GM18951 (cell line): ENCODE data around the gene HSPA4.

ENCODE experiments used
- POLR2A ChIP-seq: IDR thresholded peaks from 4 replicates; pipeline ENCODE4 v1.6.1; 2011; ENCODE audit warnings: mild to moderate bottlenecking; ENCODE audit not compliant: insufficient read length, insufficient read depth; ENCODE audit errors: extremely low read depth
- in situ Hi-C: fragments of 300-500 bp; cut with MboI; formaldehyde crosslinking; loops from one replicate; pipeline ENCODE4 v1.12.0; 2022; ENCODE audit warnings: low sequenced_read_pairs, mixed read lengths, inconsistent platforms; ENCODE audit not compliant: unreplicated experiment

Gene HSPA4

DNA sequence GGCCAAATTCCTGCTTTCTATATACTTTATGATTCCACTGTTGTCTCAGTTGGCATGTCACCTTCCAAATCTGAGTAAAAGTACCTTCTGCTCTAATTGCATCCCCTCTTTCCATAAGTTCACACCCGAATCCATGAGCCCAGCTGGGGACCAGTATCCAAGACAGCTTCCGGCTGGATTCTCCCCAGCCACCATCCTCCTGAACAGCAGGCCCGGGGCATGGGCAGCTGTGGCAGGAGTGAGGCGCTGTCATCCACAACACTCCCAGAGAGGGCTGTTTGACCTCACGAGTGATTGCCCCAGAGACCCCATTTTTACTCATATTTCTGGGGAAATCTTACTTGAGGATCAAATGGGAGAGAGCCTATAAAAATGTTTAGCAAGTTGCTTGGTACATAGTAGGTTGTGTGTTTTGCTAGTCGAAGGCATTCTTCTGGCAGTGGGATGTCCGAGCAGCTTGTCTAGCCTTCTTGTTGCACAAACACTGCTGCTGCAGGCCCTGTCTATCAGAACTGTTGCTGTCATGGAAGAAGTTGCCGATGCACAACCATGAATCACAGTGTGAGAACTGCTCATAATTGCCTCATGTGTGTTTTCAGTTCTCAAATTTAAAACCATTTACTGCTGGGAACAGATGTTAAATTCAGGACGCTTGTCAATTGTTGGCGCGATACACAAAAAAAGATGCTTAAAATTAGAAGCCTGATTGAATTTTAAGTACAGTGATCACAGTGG, 93.8 kb downstream of the HSPA4 start:
- no peak for TF ChIP-seq POLR2A
- in situ Hi-C loops = no loop called here

DNA sequence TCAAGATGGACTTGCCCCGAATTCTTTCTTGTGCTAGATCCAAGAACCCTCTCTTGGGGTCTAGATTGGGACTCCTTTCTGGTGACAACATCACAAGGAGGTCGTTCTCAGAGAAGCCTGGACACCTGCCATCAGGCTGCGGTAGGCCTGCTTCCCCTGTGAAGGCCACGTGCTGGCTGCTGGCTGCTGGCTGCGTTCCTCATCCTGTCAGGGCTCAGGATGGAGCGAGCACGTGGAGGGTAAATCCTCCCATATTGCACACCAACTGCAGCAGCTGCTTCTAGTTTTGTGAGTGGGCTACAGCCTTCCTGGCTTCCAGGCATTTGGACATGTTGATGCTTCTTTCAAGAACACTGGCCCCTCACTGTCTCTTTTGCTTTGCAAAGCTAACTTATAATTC, 95.6 kb downstream of the HSPA4 start:
- in situ Hi-C loops = no loop called here
- no peak for TF ChIP-seq POLR2A

DNA sequence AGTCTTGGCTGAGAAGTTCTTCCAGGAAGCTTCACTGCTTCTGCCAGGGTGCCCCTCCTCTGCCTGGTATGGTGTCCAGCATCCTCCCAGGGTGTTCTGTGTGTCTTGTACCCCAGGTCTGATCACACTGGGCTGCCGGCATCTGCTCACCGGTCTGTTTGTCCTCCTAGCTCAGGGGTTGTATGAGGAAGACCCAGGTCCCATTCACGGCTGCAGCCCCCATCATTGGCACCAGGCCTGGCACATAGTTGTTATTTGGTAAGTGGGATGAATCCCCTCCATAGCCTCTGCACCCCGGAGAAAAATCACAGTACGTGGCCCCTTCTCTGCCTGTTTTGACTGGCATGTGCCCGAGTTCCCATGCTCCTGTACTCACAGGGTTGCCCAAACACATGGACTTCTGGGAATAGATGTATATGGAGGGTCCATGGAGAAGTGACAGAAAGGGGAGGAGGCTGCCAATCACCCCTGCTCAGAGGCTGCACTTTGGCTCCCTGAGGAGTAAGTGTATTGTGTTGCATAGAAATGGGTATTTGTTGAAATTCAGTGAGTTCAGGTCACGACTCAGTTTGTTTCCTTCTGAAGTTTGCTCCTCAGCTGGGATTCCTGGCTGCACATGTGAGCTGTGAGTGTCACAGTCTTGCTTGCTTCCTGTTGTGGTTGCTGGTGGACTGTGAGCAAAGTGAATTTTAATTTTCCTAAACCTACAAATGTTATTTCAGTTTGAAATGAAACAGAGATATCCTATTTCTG, 96.2 kb downstream of the HSPA4 start:
- in situ Hi-C loops = no loop called here
- TF ChIP-seq POLR2A = no peak

DNA sequence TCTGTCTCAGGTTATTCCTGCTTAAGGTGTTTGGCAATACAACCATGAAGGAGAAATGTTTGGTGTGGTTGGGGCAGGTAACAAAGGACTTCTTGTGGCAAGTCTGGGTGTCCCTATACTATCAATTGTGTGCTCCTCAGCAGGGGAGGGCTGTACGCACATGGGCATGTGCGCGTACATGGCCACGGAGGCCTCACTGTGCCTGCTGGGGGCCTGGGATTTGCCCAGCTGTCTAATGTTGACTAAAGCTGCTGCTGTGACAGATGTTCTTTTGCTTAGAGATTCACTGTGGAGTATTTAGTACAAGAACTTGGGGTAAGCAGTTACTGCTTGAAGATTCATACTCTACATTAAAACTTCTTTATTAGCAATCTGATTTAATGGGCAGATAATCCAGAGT, 97.5 kb downstream of the HSPA4 start:
- TF ChIP-seq POLR2A = no peak
- in situ Hi-C loops = no loop called here

DNA sequence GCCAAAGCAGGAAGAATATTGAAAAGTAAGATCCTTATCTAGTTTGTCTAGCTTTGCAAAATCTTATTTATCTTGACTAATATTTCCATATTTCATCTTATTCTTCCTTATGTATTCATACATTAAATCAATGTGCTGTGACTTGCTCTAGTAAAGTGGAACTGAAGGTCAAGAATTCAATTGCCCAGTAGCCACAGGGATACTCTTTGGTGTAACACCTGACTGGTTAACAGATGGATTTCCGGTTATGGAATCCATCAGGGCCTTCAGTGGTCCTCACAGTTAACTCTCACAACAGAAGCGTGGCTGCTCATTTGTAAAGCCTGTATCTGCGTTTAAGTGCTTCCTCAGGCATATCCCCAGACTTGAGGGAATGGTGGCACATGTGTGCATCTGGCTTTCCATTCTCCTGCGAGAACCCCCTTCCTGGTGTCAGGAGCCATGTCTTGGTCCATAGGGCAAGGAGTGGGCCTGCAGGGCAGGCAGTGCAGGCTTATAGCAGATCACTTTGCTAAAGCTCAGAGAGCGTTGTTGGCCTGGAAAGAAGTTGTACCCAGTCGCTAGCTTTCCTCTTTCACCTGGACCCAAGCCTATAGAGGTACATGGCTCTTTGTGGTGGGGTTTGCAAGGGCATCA, 99.2 kb downstream of the HSPA4 start:
- TF ChIP-seq POLR2A = no peak
- in situ Hi-C loops = no loop called here

DNA sequence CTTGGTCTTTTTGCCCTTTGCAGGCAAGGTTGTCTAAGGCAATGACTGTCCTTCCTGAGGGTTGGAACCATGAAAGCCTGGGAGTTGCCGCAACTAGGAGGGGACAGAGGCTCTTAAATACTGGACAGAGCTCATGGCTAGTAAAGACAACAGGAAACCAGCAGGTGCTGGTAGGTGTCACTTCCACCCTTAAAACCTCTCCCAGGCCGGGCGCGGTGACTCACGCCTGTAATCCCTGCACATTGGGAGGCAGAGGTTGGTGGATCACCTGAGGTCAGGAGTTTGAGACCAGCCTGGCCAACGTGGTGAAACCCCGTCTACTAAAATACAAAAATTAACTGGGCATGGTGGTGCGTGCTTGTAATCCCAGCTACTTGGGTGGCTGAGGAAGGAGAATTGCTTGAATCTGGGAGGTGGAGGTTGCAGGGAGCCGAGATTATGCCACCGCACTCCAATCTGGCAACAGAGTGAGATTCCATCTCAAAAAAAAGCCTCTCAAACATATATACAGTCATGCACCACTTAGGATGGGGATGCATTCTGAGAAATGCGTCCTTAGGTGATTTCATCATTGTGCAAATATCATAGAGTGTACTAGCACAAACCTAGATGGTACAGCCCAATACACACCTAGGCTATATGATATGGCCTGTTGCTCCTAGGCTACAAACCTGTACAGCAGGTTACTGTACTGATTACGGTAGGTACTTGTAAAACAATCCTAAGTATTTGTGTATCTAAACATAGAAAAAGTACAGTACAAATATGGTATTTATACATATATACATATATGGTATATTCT, 102.7 kb downstream of the HSPA4 start:
- no peak for TF ChIP-seq POLR2A
- in situ Hi-C loops = no loop called here

DNA sequence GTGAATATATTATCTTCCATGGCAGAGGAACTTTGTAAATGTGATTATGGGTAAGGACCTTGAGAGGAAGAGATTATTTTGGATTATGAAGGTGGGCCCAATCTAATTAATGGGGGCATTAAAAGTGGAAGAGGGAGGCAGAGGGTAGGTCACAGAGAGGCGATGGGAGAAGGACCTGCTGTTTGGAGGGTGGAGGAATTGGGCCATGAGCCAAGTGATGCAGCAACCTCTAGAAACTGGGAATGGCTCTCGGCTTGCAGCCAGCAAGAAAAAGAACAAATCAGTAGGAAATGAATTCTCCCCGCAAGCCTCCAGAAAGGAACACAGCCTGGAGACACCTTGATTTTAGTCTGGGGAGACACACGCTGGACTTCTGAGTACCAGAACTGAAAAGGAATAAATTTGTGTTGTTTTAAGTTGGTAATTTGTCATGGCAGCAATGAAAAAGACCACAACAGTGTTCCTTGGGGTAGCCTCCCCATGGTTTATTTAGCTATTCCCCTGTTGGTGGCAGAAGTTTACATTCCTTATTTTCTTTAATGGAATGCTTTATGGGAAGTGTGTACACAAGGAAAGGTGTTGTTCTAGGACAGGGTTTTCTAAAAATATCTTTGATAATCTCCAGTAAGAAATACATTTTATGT, 103.6 kb downstream of the HSPA4 start:
- TF ChIP-seq POLR2A = no peak
- in situ Hi-C loops = no loop called here
